ENCODE data around the gene UBE2M.
"Not testable (repeated sequence)": the region's sequence is repeated elsewhere in the genome, so short reads cannot be mapped to it uniquely, and the experiment has no call there.

Gene UBE2M

GRCh38 chr19:58555369-58555885, 3.0 kb downstream of the UBE2M start:
- DNase-seq: no peak

DNA sequence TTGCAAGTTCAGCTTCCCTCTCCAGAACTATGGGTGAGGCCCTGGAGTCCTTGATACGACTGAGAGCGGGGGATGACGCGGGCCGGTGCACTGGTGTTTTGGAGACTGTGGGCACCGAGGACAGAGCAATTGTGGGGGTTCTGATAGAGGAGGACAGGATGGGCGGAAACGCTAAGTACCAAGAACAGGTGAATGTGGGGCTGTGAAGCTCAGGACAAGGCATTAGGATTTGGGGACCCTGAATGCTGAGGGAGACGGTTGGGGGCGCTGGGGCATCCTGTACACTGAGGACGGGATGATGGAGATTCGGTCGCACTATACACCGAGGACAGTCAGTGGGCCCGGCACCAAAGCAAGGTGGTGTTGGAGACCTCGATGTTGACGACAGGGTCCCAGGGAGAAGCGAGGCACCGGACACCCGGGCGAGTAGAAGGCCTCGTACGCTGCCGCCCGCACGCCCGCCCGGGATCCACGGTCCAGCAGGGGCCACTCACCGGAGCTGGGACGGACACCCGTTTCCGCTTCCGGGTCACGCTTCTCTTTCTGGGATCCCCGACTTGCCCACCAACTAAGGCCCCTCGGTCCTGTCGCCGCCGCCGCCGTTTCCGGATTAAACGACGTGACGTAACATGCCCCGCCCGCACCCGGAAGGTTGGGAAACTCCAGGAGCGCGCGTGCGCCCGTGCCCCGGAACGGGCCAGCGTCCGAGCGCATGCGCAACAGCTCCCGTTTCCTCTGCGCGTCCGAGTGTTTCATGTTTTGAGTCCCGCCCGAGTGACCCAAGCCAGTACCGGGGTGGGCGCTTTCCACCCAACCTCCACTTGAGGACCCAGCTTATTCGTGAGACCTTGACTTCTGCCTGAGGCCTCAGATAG, 3.7 kb downstream of the UBE2M start, which contains the start of gene CHMP2A:
TSS of gene CHMP2A (minus strand) at position 612 of the 875 bp plus-strand sequence. CDS start 893 bp downstream, outside the sequence.
- no peak for DNase-seq

GRCh38 chr19:58553799-58554493, 4.5 kb downstream of the UBE2M start:
- no peak for DNase-seq

DNA sequence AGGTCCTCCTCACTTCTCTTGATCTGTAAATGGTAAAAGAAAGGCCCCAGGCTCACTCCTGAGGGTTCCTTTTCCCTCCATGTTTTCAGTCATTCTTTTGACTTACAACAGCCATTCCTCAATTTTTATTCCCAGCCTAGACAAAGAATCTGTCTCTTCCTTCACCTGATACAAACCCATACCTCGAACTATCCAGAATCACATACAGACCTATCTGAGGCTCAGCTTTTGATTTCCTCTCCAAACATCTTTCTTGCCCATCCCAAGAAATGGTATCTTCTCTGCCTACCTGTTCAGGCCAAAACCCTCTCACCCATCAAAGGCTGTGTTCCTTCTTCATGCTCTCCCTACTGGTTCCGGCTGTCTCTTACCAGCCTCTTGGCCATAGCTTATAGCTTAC, 5.8 kb downstream of the UBE2M start:
- DNase-seq: no peak

GRCh38 chr19:58551577-58552471, 6.6 kb downstream of the UBE2M start:
- no peak for DNase-seq

GRCh38 chr19:58551123-58551497, 7.3 kb downstream of the UBE2M start:
- no peak for DNase-seq

- DNase-seq: no peak
These were observed 7.9 kb downstream of the UBE2M start for GRCh38 chr19:58550362-58551122.

- no peak for DNase-seq
These were observed 8.6 kb downstream of the UBE2M start for GRCh38 chr19:58549664-58550361.

- no peak for DNase-seq
These were observed 9.3 kb downstream of the UBE2M start for GRCh38 chr19:58548859-58549663.

DNA sequence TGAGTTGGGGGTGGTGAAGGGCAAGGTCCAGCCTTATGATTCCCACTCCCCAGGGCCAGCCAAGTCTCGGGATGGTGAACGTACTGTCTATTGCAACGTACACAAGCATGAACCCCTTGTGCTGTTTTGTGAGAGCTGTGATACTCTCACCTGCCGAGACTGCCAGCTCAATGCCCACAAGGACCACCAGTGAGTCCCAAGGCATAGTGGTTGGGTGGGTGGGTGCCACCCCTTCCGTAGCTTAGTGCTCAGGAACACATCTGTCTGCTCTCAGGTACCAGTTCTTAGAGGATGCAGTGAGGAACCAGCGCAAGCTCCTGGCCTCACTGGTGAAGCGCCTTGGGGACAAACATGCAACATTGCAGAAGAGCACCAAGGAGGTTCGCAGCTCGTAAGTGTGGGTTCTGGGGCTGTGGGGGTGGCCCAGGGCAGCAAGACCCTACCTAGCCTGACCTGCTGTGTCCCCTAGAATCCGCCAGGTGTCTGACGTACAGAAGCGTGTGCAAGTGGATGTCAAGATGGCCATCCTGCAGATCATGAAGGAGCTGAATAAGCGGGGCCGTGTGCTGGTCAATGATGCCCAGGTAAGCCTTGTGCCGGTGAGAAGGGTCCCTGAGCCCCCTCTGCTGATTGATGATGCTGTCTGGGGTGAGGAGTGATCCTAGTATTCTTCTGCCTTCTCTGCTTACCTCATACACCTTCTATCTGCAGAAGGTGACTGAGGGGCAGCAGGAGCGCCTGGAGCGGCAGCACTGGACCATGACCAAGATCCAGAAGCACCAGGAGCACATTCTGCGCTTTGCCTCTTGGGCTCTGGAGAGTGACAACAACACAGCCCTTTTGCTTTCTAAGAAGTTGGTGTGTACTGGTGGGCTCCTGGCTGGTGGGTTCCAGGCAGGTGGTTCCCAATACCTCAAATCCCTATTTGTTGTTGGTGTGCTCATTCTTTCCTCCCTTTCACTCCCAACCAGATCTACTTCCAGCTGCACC, 10.8 kb downstream of the UBE2M start:
- no peak for DNase-seq

- DNase-seq: no peak
These were observed 12.3 kb downstream of the UBE2M start for GRCh38 chr19:58546019-58546530.

- DNase-seq: no peak
These were observed 13.0 kb downstream of the UBE2M start for GRCh38 chr19:58545286-58546018.

DNA sequence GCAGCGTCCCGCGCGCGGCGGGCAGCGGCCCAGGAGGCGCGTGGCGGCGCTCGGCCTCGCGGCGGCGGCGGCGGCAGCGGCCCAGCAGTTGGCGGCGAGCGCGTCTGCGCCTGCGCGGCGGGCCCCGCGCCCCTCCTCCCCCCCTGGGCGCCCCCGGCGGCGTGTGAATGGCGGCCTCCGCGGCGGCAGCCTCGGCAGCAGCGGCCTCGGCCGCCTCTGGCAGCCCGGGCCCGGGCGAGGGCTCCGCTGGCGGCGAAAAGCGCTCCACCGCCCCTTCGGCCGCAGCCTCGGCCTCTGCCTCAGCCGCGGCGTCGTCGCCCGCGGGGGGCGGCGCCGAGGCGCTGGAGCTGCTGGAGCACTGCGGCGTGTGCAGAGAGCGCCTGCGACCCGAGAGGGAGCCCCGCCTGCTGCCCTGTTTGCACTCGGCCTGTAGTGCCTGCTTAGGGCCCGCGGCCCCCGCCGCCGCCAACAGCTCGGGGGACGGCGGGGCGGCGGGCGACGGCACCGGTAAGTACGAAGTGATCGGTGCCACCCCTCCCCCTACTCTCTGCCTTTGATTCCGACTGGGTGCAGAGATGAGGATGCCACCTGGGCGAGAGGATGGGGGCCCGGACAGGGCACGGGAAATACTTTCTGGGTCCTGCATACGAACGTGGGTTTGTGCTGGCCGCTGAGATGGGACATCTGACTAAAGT, 13.7 kb downstream of the UBE2M start:
- DNase-seq: no peak

- no peak for DNase-seq
These were observed 14.4 kb downstream of the UBE2M start, which contains the start of gene TRIM28 for GRCh38 chr19:58543826-58544590. TRIM28 (plus strand) TSS chr19:58544064; CDS start chr19:58544758, 694 bp downstream.

DNA sequence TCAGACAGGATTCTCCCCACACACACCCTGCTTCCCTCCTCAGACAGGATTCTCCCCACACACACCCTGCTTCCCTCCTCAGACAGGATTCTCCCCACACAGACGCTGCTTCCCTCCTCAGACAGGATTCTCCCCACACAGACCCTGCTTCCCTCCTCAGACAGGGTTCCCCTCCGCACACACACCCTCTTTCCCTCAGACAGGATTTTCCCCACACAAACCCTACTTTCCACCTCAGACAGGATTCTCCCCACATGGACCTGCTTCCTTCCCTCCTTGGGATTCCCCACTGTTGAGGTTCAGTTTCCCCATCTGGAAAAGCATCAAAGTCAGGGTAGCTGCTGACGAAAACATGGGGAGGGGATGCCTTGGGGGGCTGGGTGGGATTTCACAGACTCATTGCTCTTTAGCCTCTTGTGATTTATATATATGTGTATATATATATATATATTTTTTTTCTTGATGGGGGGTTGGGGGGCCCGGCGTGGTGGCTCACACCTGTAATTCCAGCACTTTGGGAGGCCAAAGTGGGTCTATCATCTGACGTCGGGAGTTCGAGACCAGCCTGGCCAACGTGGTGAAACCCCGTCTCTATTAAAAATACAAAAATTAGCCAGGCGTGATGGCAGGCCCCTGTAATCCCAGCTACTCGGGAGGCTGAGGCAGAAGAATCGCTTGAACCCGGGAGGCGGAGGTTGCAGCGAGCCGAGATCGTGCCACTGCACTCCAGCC, 15.6 kb downstream of the UBE2M start:
- DNase-seq: not testable (repeated sequence)

- DNase-seq: not testable (repeated sequence)
These were observed 19.2 kb downstream of the UBE2M start for GRCh38 chr19:58539169-58539559.
